ENCODE data around the gene MIA2.

DNA sequence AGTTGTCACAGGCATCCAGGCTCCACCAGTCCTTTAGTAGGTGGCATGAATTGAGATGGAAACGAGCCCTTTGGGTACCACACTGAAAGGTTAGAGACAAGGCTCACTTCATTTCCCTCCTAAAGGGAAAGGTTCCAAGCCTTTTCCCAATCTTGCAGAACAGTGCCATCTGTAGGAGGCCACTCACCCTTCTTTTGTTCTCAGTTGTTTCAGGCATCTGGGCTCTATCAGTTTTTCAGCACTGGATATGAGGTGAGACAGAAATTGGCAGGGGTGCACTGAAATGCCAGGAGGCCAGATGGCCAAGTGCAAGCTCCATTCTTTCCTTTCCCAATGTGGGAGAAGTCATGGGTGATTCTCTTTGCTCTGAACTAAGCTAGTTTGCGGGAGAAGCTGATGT lies 183.3 kb downstream of the MIA2 start:
- no peak for TF ChIP-seq GABPA (IDR thresholded peaks at IDR 0.05; ENCODE audit: low read depth)
- TF ChIP-seq REST (IDR thresholded peaks at IDR 0.05; ENCODE audit: insufficient replicate concordance, low read depth) = no peak
